IMR-90 (cell line): ENCODE data around the gene TK2.
A peak's percentile ranks its signal among the peaks of the same experiment; 100 is the strongest.

Source experiments
- BHLHE40 ChIP-seq: fragments of 150-350 bp; IDR thresholded peaks from 2 replicates; pipeline ENCODE4 v1.6.1; 2016; ENCODE audit warnings: mild to moderate bottlenecking, low read depth, low read length
- CEBPB ChIP-seq: IDR thresholded peaks from 2 replicates; pipeline ENCODE4 v1.6.1; 2012; ENCODE audit warnings: low read depth, low read length, improper control_type of control experiment
- CHD1 ChIP-seq: IDR thresholded peaks from 2 replicates; pipeline ENCODE4 v1.6.1; 2012; ENCODE audit warnings: low read depth, low read length, improper control_type of control experiment
- CTCF ChIP-seq: conservative IDR thresholded peaks from 2 replicates; pipeline ENCODE4 v1.5.1; 2012; ENCODE audit warnings: mild to moderate bottlenecking, low read depth, low read length, improper control_type of control experiment
- ELK1 ChIP-seq: fragments of 150-350 bp; IDR thresholded peaks from 2 replicates; pipeline ENCODE4 v1.6.1; 2016; ENCODE audit warnings: low read depth, mild to moderate bottlenecking, low read length, moderate library complexity, borderline replicate concordance
- MAFK ChIP-seq: IDR thresholded peaks from 2 replicates; pipeline ENCODE4 v1.6.1; 2012; ENCODE audit warnings: low read depth, low read length, improper control_type of control experiment
- MAZ ChIP-seq: IDR thresholded peaks from 2 replicates; pipeline ENCODE4 v1.6.1; 2012; ENCODE audit warnings: low read depth, mild to moderate bottlenecking, low read length, improper control_type of control experiment, moderate library complexity, borderline replicate concordance
- POLR2A ChIP-seq: IDR thresholded peaks from 2 replicates; pipeline ENCODE4 v1.6.1; 2012; ENCODE audit warnings: mild to moderate bottlenecking, low read depth, low read length
- RAD21 ChIP-seq: IDR thresholded peaks from 2 replicates; pipeline ENCODE4 v1.6.1; 2012; ENCODE audit warnings: low read length, improper control_type of control experiment
- RFX5 ChIP-seq: IDR thresholded peaks from 2 replicates; pipeline ENCODE4 v1.8.0; 2012; ENCODE audit warnings: low read depth, mild to moderate bottlenecking, low read length, moderate library complexity
- SMC3 ChIP-seq: fragments of 150-350 bp; IDR thresholded peaks from 2 replicates; pipeline ENCODE4 v1.6.1; 2016; ENCODE audit warnings: low read depth, mild to moderate bottlenecking, antibody characterized with exemption, low read length, moderate library complexity
- USF2 ChIP-seq: fragments of 150-350 bp; IDR thresholded peaks from 2 replicates; pipeline ENCODE4 v1.6.1; 2017; ENCODE audit warnings: mild to moderate bottlenecking, antibody characterized with exemption, low read length, low read depth

- TF ChIP-seq CEBPB, result no peak
- no peak for TF ChIP-seq POLR2A
- TF ChIP-seq CTCF, result peak; percentile 68
- no peak for TF ChIP-seq ELK1
- no peak for TF ChIP-seq CHD1
- TF ChIP-seq USF2, result no peak
- TF ChIP-seq MAFK, result no peak
- TF ChIP-seq RAD21, result peak; percentile 63
- TF ChIP-seq RFX5, result no peak
- peak; percentile 35; the same call in 1 of the 2 replicates for TF ChIP-seq MAZ
- TF ChIP-seq BHLHE40, result no peak
- TF ChIP-seq SMC3, result peak; percentile 71
Observed at GRCh38 chr16:66478733-66479511, 71.0 kb downstream of the TK2 start.
